NT2/D1 (cell line): ENCODE results near the gene RSBN1L.

Source experiments
- SUZ12 ChIP-seq: IDR thresholded peaks from 2 replicates; pipeline ENCODE4 v1.6.1; 2011; ENCODE audit not compliant: insufficient read length, insufficient read depth; ENCODE audit errors: extremely low read depth
- YY1 ChIP-seq: IDR thresholded peaks from 2 replicates; pipeline ENCODE4 v1.6.1; 2011; ENCODE audit not compliant: insufficient read length, insufficient read depth

- TF ChIP-seq SUZ12: no peak
- no peak for TF ChIP-seq YY1
Observed at GRCh38 chr7:77664715-77665114, 31.5 kb upstream of the RSBN1L start.
